ENCODE data around the gene TP53TG5. TPM values are rescaled to one million over a fixed set of nuclear protein-coding genes. Genes with fewer than 3 reads are reported as not detected.

TP53TG5 gene
- total RNA-seq, 1 donor from 2014 or later, result not detected

DNA sequence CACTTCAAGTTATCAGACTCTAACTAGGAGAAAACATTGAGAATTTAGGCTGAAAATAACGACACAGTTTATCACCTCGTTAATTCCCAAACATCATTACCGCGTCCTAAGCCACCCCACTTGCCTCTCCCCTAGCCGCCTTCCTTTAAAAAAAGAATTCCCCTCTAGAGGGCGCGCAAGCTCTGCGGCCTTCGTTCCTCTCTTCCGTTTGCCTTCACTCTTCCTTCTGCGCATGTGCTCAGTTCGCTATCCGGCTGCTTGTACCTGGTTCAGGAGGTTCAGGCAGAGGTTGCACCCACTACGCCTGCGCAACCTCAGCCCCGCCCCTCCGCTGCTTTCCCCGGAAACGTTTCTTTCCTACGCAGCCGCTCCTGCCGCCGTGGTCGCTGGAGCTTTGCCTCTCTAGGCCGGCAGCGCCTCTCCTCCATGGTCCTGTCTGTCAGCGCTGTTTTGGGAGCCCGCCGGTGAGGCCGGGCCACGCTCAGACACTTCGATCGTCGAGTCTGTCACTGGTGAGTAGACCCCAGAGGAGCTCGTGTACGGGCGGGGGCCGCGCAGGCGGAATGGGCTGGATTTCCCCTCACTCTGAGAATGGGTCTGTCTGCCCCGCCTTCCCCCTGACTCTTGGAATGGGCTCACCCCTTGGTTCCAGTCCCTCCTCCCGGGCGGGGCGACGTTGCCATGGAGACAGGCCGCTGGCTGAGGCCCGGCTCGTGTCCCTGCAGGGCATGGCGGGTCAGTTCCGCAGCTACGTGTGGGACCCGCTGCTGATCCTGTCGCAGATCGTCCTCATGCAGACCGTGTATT is 15.1 kb downstream of the TP53TG5 start, which contains the start of gene SYS1:
Gene SYS1, plus strand, starts transcription at position 353 of the 807 bp plus-strand sequence. Its CDS starts 376 bp downstream, at position 729.
- no peaks in the 10 kb centered on the region for H3K27me3 Mint-ChIP-seq (ENCODE audit: low read depth)
- H3K4me1 Mint-ChIP-seq, result peaks cover 22% of the 10 kb centered on the region
- peak within 1 kb of the TSS; percentile 97 for H3K27ac Mint-ChIP-seq (ENCODE audit: unreplicated experiment)
- peak; percentile 99 for DNase-seq (ENCODE audit: low read depth, low spot score)
- TF ChIP-seq, protein P1, sequence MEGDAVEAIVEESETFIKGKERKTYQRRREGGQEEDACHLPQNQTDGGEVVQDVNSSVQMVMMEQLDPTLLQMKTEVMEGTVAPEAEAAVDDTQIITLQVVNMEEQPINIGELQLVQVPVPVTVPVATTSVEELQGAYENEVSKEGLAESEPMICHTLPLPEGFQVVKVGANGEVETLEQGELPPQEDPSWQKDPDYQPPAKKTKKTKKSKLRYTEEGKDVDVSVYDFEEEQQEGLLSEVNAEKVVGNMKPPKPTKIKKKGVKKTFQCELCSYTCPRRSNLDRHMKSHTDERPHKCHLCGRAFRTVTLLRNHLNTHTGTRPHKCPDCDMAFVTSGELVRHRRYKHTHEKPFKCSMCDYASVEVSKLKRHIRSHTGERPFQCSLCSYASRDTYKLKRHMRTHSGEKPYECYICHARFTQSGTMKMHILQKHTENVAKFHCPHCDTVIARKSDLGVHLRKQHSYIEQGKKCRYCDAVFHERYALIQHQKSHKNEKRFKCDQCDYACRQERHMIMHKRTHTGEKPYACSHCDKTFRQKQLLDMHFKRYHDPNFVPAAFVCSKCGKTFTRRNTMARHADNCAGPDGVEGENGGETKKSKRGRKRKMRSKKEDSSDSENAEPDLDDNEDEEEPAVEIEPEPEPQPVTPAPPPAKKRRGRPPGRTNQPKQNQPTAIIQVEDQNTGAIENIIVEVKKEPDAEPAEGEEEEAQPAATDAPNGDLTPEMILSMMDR (conservative IDR thresholded peaks at IDR 0.05), result peak; percentile 94
- H3K36me3 Mint-ChIP-seq (ENCODE audit: low read depth), result no peaks in the 10 kb centered on the region
- no peaks in the 10 kb centered on the region for H3K9me3 Mint-ChIP-seq
- H3K4me3 Mint-ChIP-seq, result peak within 1 kb of the TSS; percentile 97

DNA sequence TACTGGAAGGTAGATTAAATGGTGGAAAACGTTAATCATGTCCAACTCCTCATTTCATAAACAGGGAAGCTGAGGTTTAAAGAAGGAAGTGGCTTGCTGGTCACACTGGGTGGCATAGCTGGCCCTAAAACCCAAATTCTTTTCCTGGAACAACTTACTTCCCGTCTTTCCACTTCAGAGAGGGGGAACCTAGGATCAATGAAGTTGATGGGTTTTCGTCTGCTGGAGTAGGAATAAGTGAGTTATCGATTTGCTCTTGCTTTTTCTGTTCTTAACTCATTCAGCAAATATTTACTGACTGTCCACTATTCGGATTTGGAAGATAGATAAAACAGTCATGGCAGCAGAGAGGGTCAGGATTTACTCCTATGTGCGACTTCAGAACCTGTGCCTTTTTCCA is 16.3 kb downstream of the TP53TG5 start:
- no peaks in the 10 kb centered on the region for H3K36me3 Mint-ChIP-seq (ENCODE audit: low read depth)
- H3K4me3 Mint-ChIP-seq, result no peak overlapping the region
- H3K9me3 Mint-ChIP-seq, result no peaks in the 10 kb centered on the region
- H3K27ac Mint-ChIP-seq (ENCODE audit: unreplicated experiment), result no peak overlapping the region
- H3K4me1 Mint-ChIP-seq, result peaks cover 22% of the 10 kb centered on the region
- no peaks in the 10 kb centered on the region for H3K27me3 Mint-ChIP-seq (ENCODE audit: low read depth)
- TF ChIP-seq, protein P1 (conservative IDR thresholded peaks at IDR 0.05), result no peak
- no peak for DNase-seq (ENCODE audit: low read depth, low spot score)

DNA sequence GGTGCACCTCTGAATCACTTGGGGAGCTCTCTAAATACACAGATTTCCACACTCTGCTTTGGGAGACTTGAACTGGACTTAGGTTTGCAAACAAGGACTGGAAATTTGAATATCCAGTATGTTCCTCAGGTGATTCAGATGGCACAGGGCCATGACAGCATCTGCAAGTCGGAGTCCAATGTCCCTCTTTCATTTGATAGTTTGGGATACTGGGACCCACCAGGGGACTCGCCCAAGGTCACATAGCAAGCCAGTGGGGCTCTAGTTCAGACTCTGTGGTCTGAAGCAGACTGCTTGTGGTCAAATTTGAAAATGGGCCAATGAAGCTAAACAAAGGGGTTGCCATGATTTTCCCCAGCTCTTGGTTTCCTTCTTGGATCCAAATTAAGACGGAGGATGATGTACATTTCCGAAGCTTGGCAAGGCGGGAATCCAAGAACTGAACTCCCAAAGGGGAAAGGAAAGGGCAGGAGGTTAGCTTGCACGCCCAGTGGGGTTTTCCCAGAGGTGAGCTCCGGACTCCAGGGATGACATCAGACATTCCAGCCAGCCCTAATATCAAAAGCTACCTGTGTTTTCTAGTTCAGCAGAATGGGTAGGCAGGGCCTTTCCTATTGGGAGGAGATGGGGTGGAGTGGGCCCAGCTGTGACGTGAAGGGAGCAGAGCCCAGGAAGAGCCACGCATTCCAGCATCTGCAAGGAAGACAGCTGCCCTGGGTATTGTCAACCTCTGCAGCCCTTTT is 18.5 kb downstream of the TP53TG5 start:
- DNase-seq (ENCODE audit: low read depth, low spot score), result no peak
- no peaks in the 10 kb centered on the region for H3K27me3 Mint-ChIP-seq (ENCODE audit: low read depth)
- TF ChIP-seq, protein P1 (conservative IDR thresholded peaks at IDR 0.05), result no peak
- H3K27ac Mint-ChIP-seq (ENCODE audit: unreplicated experiment), result no peak overlapping the region
- no peak overlapping the region for H3K4me3 Mint-ChIP-seq
- no peaks in the 10 kb centered on the region for H3K36me3 Mint-ChIP-seq (ENCODE audit: low read depth)
- H3K9me3 Mint-ChIP-seq, result no peaks in the 10 kb centered on the region
- peaks cover 14% of the 10 kb centered on the region for H3K4me1 Mint-ChIP-seq

DNA sequence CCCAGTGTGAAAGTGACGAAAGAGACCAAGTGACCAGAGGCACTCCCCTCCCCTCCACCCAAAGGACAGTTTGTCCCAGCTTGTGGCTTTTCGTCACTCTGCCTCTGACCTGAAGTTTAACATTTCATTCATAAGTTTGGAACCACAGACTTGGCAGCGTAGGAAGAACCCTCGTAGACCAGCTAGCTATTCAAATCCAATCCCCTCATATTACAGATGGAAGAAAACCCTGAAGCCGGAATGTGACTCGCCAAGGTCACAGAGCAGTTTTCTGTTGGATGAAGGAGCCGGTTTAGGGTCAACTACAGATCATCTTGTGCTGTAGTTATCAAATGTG is 19.1 kb downstream of the TP53TG5 start:
- Mint-ChIP-seq H3K27ac (ENCODE audit: unreplicated experiment) (no peak overlapping the region), H3K9me3 (no peaks in the 10 kb centered on the region), H3K36me3 (ENCODE audit: low read depth) (no peaks in the 10 kb centered on the region), H3K27me3 (ENCODE audit: low read depth) (no peaks in the 10 kb centered on the region), H3K4me3 (no peak overlapping the region), H3K4me1 (peaks cover 11% of the 10 kb centered on the region)
- DNase-seq (ENCODE audit: low read depth, low spot score), result no peak
- TF ChIP-seq, protein P1 (conservative IDR thresholded peaks at IDR 0.05), result no peak

DNA sequence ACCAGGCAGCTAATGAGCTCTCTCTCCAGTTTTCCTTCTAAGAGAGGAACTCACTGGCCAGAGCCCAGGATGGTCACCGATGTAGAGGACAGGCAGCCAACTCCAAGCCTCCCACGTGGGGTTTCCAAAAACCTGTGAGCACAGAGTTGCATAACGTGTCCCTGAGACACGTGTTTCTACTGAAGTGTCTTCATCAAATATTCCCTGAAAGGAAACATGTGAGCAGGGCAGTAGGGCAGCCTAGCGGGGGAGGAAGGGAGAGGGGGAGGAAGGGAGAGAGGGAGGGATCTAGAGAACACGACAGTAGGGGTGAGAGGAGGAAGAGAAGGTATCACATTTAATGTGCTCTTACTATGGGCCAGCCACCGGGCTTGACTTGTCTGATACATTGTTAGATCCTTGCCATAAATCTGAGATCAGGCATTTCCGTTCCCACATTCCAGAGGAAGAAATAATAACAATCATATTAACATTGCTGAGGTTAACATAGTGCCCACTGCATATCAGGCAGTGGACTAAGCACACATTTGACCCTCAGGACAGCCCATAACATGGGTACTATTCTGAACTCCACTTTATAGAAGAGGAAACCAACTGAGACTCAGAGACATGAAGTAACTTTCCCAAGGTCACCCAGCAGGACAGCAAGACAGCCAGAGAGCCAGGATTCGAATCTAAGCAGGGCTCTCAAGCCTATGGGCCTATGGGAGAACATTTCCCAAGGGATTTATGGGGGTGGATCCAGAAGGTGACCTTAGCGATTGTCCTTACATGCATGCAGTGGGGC is 19.6 kb downstream of the TP53TG5 start:
- Mint-ChIP-seq H3K4me1 (peaks cover 6% of the 10 kb centered on the region), H3K27me3 (ENCODE audit: low read depth) (no peaks in the 10 kb centered on the region), H3K36me3 (ENCODE audit: low read depth) (no peaks in the 10 kb centered on the region), H3K4me3 (no peak overlapping the region), H3K9me3 (no peaks in the 10 kb centered on the region), H3K27ac (ENCODE audit: unreplicated experiment) (no peak overlapping the region)
- TF ChIP-seq, protein P1 (conservative IDR thresholded peaks at IDR 0.05), result no peak
- DNase-seq (ENCODE audit: low read depth, low spot score), result no peak
